Left hindlimb (tissue), 1 donor: ENCODE data around the gene SNCAIP.
A peak's percentile ranks its signal among the peaks of the same experiment; 100 is the strongest.

ENCODE experiments used
- DNase-seq: peaks from one replicate; pipeline ENCODE4 v3.0.0-alpha.2; 2018

Gene SNCAIP

DNA sequence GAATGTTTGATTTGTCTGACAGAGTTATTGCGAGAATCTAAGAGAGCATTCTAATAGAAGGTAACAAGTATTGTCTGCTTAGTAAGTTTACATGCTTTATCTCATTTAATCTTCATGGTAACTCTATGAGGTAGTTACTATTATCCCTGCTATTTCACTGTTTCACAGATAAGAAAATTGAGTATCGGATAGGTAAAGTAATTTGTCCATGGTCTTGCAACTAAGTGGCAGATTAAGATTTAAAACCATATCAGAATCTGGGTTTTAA is 118.2 kb downstream of the SNCAIP start:
- no peak for DNase-seq

DNA sequence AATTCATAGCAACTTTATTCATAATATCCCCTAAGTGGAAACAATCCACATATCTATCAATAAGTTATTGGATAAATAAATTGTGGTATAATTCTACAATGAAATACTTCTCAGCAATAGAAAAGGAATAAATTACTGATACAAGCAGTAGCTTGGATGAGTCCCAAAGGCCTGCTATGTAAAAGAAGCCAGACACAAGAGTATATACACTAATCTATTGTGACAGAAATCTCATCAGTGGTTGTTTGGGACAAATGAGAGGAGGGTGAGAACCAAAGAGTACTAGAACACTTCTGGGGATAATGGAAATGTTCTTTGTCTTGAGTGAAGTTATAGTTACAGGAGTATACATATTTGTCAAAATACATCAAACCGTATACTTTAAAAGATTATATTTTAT is 119.3 kb downstream of the SNCAIP start:
- DNase-seq = no peak

DNA sequence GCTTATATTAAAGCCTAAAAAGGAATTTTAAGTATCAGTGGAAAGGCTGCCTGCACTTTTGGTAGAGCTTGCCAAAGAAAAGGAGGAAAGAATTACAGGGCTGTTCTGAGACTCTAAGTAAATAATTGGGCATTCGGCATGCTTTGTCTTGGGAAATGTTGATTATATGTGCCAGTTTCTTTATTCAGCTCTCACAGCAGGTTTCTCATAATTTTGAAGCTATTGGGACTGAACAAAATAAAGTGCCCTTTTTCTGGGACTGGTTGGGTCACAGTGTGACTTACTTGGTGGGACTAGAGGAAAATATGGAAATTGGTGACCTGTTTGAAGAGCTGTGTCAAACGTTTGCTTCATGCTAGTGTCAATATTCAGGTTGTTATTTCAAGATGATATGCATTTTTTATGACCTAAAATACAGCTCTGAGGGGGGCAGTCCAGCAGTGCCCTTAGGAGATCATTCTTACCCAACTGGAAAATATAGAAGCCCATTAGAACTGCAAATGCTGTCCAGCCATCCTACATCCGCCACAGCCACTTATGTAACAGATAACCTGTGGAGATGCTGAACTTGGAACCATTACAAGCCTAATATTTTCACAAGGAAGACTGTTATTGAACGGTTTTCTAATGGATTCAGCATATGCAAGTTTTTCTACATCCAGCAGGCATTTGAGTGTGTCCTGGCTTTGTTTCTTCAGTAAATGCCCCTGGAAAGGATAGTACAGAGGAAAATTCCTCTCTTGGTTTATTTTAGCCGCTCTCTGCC is 122.4 kb downstream of the SNCAIP start:
- DNase-seq = no peak

DNA sequence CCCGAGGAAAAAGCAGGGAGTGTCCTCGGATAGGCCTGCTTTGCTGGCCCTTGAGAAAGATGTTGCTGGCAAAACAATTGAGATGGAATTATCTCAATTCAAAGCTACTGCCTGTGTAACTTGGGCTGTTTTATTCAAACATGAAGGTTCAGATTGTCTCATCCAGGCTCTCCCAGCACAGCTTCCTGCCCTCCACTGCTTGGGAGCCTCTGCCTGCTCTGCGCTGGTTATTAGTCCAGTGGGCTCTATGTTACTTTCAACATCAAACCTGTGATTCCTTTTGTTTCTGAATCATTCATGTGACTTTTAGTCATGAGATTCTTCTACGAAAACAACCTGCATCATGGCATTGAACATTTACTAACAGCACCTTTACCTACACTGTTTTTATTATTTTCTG is 123.2 kb downstream of the SNCAIP start:
- no peak for DNase-seq

DNA sequence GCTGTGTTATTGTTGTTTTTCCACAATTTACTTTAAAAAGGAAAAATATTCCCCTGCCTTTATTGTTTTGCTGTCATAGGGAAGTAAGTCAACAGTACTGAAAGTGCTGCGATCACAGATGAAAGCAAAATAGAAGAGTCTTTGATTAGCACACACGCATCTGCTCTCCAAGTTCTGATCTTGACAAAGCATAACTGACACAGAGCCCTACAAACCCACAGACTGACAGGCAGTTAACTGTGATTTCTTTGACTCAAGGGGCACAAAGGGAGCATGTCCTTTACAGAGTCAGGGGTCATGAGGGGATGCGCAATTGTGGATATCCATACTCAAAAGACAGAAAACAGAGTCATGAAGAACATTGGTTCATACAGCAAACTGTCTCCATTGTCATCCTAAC is 123.7 kb downstream of the SNCAIP start:
- no peak for DNase-seq

DNA sequence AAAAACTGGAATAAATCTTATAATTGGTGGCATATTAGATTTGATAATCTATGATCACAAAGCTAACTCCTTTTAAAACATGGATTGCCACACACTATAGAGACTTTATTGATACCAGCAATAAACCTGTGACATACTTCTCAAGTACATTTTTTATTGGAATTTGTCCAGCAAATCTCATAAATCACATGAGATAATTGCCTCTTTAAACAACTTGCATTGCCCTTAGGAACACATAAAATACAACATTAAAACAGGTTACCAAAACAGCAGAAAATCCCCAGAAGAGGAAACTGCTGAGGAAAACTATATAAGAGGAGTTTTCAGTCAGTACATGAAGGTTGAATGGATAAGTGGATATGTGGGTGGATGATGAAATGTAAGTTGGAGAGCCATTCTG is 124.6 kb downstream of the SNCAIP start:
- no peak for DNase-seq

DNA sequence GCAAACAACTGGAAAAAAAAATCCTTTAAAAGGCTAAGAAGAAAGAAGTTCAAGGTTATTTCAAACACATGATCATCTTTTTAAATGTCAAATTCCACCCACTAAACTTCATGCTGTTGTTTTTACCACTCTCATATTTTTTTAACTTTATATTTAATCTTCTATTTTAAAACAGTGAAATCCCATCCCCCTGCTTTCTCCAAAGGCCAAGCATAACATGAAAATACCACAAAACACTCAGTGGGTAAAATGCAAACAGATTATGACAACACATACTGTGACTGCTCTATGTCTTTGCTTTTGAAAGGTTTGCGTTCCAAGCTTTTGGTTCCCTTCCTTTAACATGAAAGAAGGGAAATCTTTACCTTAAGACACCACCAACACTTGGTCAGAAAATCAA is 127.6 kb downstream of the SNCAIP start:
- DNase-seq = no peak

DNA sequence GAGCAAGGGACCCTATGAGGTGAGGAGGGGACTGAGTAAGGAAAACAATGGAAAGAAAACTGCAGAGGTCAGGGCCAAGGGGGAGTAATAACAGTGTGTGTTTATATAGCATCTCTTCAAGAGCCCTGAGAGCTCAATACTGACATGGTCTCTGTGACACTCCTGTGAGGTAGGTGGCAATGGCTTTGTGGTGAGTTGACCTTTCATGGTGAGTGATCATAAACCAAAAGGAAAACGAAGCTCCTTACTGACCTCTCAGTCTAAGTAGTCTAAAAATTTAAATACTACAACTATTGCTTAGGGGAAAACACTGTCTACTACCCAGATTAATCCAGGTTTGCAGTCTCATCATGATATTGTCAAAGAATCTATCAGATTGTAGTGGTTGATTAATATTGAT is 130.9 kb downstream of the SNCAIP start:
- no peak for DNase-seq

DNA sequence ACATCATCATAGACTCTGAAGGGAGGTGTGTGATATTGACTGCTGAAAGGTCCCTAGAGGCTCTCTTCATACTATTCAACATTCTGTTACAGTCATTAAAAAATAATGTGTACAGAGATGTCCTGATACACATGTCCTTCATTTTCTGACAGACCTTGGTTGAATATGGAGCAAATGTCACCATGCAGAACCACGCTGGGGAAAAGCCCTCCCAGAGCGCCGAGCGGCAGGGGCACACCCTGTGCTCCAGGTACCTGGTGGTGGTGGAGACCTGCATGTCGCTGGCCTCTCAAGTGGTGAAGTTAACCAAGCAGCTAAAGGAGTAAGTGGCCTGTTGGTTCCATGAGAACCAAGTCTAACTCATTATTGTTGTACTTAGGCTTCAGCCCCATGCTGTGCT is 132.4 kb downstream of the SNCAIP start:
- DNase-seq = no peak

DNA sequence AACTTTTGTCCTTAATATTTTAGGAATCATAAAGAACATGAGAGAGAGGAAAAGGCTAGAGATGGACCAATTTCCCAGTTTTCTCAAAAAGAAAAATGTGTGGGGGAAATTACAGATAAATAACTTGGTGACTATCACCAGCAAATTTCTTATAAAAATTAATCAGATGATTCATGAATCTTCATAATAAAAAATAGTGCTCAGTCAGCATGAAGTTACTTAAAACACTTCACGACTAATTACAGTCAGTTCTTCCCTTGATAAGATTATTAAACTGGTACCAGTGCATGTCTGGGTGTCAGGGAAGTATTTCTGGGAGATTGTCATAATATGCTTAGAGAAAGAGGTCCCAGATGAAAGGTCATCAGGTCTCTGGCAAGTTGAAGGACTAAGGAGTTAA is 133.0 kb downstream of the SNCAIP start:
- DNase-seq = no peak

DNA sequence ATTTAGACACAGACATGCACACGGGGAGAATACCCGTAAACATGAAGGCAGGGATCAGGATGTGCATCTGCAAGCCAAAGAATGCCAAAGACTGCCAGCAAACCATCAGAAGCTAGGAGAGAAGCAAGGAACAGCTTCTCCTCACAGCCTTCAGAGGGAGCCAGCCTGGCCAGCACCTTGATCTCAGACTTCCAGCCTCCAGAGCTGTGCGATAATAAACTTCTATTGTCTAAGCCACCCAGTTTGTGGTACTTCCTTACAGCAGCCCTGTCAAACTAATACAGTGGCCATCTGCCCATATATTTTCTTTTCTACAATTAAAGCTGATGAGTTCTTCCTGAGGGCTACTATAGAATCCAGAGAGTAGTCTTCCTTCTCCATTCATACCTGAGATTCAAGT is 135.0 kb downstream of the SNCAIP start:
- no peak for DNase-seq

DNA sequence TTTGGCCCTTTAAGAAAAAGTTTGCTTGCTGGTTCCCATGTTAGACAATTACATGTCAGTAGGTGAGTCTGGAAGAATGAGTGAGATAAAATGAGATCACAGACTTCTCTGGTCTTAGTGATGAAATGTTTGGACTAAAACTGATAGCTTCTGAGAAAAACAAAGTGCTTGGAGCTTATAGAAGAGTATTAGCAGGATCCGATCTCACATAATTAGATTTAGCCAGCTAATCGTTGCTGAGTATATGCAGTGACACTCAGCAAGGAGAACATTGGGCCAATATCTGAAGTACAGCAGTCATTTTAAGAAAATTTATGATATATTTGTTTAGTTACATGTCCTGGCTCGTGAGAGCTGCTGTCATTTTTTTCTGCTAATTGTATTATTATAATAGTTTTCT is 135.8 kb downstream of the SNCAIP start:
- no peak for DNase-seq

DNA sequence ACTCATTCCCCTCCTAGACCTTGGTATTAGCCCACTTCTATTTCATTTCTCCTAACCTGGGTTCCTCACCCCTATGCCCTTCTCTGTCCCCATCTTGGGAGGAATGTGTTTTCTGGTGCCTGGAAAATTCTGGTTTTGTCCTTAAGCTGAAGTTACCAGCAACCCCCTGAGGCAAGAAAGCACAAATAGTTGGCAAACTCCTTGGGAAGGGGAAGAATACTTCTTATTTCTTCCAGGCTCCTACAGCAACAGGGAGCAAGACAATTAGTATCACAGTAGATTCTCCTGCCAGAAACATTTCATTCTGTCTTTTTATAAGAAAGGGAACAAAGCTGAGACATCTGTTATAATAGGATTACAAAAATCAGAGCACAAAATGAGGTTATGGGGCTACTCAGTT is 142.5 kb downstream of the SNCAIP start:
- DNase-seq = no peak

DNA sequence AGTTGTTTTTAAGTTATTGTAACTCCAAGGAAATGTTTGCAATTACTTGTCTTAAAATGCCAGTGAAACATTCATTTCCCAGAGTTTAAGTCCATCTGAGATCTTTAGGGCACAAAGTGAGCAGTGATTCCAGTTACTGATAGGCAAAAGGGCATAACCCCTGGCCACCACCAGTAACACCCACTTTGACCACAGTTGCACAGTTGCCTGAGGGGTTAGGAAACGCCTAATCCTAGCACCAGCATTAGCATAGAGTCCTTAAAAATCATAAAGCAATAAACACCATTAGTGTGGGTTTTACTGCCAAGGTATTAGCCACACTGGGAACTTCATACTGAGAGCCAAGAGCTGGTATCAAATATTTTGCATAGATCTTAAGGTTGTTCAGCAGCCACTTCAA is 143.9 kb downstream of the SNCAIP start:
- no peak for DNase-seq

DNA sequence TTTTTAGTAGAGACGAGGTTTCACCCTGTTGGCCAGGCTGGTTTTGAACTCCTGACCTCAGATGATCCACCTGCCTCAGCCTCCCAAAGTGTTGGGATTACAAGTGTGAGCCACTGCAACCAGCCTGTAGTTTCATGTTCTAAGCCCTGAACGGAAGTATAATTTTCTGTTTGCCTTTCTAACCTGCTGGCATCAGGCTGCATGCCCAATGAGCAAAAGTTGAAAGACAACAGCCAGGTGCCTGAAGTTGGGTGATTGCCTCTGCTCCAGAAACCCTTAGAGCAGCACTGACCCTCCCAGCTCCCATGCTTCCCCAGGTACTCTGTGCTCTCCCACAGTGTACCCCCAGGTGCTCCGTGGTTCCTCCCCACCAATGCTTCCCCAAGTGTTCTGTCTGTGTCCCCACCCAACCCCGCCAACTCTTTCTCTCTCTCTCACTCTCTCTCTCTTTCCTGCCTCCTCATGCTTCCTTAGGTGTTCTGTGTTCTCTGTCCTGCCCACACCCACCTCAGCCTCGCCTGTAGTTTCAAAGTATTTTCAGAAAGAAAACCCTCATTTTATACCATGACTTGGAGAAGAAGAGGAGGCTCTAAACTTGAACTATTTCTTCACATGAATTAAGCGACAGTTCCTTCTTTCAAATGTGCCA is 145.3 kb downstream of the SNCAIP start:
- DNase-seq = no peak

DNA sequence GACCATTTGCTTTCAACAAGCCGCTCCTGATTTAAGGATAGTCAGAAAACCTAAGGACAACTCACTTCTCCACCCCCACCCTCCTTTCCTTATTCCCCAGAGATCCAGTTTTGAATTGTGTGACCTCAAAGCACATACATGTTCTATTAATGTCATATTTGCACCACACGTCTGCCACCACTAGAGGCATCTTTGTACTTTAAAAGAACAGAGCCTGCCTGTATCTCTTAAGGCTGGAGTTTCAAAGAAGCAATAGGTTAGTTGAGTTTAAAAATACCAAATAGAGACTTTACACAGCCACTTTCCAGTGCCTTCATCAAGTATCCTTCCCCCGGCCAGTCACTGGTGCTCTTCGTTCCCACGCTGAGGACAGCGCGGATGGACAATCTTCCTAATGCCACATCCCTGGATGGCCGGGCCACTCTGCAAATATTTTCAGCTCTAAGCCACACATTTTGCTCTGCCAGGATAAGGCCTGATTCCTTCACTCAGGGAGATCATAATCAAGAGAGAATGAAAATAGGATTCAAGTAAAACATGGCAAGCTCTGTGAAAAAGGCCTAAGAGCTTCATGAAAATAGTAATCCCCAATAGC is 146.3 kb downstream of the SNCAIP start:
- no peak for DNase-seq

DNA sequence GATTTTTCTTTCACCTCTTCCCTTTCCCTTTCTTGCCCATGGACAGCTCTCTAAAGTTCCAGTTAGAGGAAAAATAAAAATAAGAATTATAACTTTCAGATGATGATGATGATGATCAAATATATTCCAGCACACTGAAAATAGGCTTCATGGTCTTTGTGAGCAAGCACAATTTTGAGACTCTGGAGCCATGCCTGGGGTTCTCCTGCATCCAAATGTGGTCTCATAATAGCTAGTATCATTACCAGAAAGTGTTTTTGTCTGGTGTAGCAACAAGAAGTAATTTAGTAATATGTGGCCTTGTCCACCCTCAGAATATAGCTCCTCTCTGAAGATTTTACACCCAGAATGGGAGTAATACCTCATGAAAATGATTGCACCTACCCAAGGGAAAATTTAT is 150.4 kb downstream of the SNCAIP start:
- peak; percentile 46 for DNase-seq

DNA sequence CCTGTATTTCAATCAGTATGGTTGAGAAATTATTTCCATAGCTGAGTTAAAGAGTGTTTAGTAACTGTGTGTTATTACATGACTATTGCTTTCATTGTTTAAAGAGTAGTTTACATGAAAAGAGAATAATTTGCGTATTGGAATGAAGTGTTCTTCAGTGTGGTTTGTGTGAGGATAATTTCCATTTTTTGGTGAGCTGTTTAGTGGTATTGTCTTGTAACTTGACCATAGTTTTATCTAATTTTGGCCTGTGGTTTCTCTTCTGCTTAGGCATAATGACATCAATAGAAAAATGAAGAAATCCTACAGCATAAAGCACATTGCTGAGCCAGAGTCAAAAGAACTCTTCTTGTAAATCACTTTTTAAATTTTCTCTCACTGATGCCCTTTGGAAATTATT is 151.2 kb downstream of the SNCAIP start:
- DNase-seq = no peak

DNA sequence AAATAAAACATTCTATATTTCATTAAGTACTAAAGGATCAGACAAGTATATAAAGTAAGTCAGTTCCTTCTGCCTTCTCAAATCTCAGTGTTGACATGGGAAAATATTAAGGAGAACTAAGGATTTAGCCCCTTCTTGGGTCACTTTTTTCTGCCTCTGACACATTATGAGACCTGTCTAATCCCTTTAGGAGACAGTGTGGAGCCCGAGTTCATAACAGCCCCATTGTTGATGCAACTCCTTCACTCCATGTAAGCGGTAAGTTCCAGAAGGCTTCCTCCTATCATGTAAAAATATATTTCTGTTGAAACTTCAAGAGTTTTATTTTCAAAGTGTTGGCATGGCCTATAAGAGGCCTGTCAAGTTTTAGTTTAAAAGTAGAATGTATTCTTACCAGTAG is 152.2 kb downstream of the SNCAIP start:
- DNase-seq = no peak

DNA sequence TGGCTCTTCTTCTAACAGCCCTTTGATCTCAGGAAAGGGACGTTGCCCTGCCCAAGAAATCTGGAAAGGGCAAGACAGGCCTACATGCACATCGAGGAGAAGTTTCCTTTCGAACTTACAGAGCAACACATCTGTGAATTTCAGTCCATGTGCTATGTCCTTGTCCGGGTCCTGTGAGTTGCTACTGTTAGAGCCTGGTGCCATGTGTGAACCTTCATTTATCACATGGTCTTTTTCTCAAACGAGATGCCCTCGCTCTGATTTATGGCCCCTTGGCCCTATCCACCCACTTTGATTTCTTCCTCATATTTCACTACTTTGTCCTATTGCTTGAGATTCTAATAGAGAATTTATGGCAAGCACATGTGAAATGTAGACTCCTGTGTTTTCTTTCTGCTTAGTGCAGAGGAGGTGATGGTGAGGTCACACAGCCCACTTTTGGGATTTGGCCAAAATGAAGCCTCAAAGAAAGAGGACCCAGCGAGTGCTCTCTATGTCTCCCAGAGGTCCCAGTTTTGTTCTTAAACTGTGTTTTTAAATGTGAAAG is 153.1 kb downstream of the SNCAIP start:
- no peak for DNase-seq

DNA sequence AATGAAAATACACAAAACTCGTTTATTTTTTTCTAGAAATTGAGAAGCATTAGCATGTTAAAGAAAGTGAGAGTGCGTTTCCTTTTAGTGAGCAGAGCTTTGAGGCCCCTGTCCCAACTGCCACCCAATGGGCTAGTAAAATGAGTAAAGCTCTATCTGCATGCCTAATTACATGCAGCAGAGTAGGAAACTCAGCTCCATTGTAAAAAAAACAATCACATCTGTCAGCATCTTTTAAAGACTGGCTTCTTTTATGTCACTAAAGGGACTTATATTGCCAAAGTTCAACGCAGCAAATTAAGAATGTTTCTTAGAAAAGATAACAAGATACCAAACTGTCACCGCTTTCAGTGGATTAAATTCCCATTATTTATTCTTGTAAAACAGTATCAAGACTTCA is 154.0 kb downstream of the SNCAIP start:
- no peak for DNase-seq

DNA sequence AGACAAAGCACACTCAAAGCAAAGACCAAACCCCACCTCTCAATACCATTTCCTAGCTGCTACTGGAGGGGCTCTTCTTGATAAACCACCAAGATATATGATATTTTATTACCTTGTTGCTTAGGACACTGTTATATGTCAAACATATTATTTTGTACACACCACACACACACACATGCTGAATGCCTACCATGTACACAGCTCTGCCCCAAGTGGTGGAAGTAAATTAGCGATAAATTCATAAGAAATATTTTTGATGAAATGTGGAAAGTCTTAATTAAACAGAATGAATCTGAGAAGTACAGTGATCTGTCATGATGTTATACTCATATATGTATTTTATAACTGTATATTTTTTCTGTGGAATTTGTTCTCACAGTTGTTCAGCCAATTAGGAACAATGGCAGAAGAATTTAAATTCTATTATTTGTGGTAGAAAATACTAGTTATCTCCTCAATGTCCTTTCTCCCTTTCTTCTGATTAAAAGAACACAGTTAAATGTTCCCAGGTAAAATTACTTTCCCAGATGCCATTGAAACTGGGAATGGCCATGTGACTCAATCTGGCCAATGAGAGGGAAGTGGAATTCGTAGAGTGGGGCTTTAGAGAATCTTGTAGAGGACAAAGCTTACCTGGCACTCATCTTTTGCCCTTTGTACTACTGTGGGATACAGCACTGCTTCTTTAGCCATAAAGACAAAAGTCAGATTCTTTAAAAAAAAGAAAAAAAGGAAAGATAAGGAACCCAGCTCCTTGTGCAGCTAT is 156.5 kb downstream of the SNCAIP start:
- DNase-seq = no peak

DNA sequence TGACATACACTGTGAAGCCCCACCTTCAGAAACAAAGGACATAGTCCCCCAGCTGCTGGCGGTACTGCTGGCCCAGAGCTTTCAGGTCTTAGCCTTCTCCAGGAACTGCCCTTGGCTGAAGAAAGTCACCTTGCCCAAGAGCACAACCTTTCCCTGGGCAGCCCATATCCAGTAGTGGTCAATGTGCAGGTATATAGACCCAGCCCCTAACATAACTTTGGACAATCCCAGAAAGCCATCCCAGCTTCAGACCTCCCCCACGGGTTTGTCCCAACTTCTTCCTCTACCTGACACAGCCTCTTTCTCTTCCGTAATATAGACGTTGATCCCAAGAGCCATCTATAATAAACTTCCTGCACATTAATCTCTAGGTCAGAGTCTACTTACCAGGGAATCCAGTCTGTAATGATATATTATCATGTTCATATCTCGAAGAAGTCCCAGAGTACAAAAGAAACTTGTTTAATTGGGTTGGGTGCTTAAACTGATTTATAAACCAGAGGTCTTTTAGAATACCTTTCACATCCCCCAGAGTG is 157.4 kb downstream of the SNCAIP start:
- no peak for DNase-seq
